SK-N-MC (cell line): Measurements from ENCODE around the gene PAFAH2.

Source experiments
- EZH2 ChIP-seq: fragments of 200-600 bp; sonication (generic); IDR thresholded peaks from one replicate; pipeline ENCODE4 v1.6.1; 2017; ENCODE audit warnings: antibody characterized with exemption
- FOXP2 ChIP-seq: optimal IDR thresholded peaks from 2 replicates; pipeline ENCODE3; 2011; ENCODE audit warnings: mild to moderate bottlenecking, moderate library complexity; ENCODE audit not compliant: insufficient read depth; ENCODE audit errors: extremely low read length, control extremely low read depth
- POLR2AphosphoS5 ChIP-seq: IDR thresholded peaks from 2 replicates; pipeline ENCODE4 v1.6.1; 2012; ENCODE audit warnings: mild to moderate bottlenecking, low read depth, low read length, borderline replicate concordance

- TF ChIP-seq POLR2AphosphoS5 (no peak), EZH2 (no peak), FOXP2 (no peak)
These were observed 43.5 kb downstream of the PAFAH2 start for GRCh38 chr1:25954282-25954938.
